ENCODE results near the gene ATG9B. TPM values are rescaled to one million over a fixed set of nuclear protein-coding genes. Genes with fewer than 3 reads are reported as not detected.

Gene ATG9B
- total and polyA plus RNA-seq, 9 of the 15 experiments (the other 6 are each of a cell fraction or from before 2014, with no cell fraction given): 0.29 to 8.0 (median 2.1) TPM

DNA sequence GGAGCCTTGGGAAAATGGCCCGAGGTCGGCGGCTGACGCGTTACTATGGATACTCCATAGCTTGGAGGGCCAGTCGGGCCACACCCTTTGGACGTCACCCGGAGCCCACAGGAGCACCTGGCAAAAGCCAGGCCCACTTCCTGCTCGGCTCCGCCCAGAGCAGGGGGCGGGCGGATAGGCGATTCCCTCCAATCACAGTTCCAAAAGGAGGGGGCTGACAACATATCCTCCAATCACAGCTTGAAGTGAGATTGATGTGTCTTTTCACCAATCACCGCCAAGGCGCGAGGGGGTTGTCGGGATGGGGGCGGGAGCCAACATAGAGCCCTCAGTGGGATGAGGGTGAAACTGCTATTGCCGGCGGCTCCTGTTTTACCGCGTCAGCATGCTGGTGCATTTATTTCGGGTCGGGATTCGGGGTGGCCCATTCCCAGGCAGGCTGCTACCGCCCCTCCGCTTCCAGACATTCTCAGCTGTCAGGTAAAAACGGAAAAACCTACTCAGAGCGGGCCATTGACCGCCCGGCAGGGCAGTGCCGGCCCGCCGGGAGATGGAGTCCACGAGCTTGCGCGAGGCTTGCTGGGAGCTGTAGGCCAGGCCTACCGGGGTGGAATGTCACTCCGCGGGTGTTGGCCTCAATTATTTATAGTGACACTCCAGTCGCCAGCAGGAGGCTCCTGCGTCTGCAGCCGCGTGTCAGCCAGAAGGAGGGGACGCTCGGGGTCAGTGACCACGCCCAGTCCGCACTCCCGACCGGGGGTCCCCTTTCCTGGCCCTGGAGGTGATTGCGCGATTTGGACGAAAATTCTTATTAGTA lies 4.0 kb upstream of the ATG9B start, which contains the start of gene ABCB8 (continued):
- TF ChIP-seq CBX8 (IDR thresholded peaks at IDR 0.05; ENCODE audit: borderline replicate concordance, extremely low read depth, low read depth, low read length, poor library complexity, severe bottlenecking) (no peak), ELF1 (tag; IDR thresholded peaks at IDR 0.05) (peak; percentile 95), HDAC6 (IDR thresholded peaks at IDR 0.05; ENCODE audit: low read depth, low read length) (no peak), REST (IDR thresholded peaks at IDR 0.05; ENCODE audit: borderline replicate concordance) (peak; percentile 88; the same call in 1 of the 2 replicates), REST (CRISPR knock-in tag; IDR thresholded peaks at IDR 0.05; ENCODE audit: low read depth) (peak; percentile 73), IRF2 (CRISPR knock-in tag; IDR thresholded peaks at IDR 0.05) (no peak), ARNT (IDR thresholded peaks at IDR 0.05) (peak in 1 of 2 experiments; percentile 93; a peak in 2 of 4 replicates), HDAC2 (IDR thresholded peaks at IDR 0.05) (peak; percentile 90), ZNF609 (CRISPR knock-in tag; IDR thresholded peaks at IDR 0.05; ENCODE audit: borderline replicate concordance) (0 out of 2 replicates have a peak, but pooled peaks have one; percentile 6), ILK (tag; IDR thresholded peaks at IDR 0.05; ENCODE audit: borderline replicate concordance, low read depth) (no peak), ZNF830 (CRISPR knock-in tag; IDR thresholded peaks at IDR 0.05) (peak; percentile 76; the same call in 1 of the 2 replicates)
- TF ChIP-seq, protein P1, sequence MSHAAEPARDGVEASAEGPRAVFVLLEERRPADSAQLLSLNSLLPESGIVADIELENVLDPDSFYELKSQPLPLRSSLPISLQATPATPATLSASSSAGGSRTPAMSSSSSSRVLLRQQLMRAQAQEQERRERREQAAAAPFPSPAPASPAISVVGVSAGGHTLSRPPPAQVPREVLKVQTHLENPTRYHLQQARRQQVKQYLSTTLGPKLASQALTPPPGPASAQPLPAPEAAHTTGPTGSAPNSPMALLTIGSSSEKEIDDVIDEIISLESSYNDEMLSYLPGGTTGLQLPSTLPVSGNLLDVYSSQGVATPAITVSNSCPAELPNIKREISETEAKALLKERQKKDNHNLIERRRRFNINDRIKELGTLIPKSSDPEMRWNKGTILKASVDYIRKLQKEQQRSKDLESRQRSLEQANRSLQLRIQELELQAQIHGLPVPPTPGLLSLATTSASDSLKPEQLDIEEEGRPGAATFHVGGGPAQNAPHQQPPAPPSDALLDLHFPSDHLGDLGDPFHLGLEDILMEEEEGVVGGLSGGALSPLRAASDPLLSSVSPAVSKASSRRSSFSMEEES (CRISPR knock-in tag; IDR thresholded peaks at IDR 0.05): no peak
